HepG2 (cell line): Measurements from ENCODE around the gene CACNG7. TPM values are rescaled to one million over a fixed set of nuclear protein-coding genes. Genes with fewer than 3 reads are reported as not detected.
A peak's percentile ranks its signal among the peaks of the same experiment; 100 is the strongest.

Experiments used
- ATAC-seq: fragments of 200-7000 bp; cut with Tn5 transposase; 3 replicates; pipeline ENCODE4 v1.9.1; 2020; ENCODE audit warnings: mild to moderate bottlenecking, moderate library complexity
- BruUV-seq: library from RNA; stranded (reverse); fragments of 400-500 nt; replicated peaks from 2 replicates; lab custom pipeline; 2021; lab: Mats Ljungman, UMichigan
- CTCF ChIA-PET: fragments of 300-600 bp; formaldehyde crosslinking; extraction: SDS; loops from one replicate; lab custom pipeline; 2021; ENCODE audit warnings: low total read pairs, inconsistent platforms, low intra/inter-chr PET ratio; lab: Yijun Ruan, JAX
- POLR2A ChIA-PET: fragments of 350-600 bp; sonication (Branson Sonifier 250); formaldehyde crosslinking; loops from one replicate; lab custom pipeline; 2020; ENCODE audit warnings: antibody characterized with exemption, inconsistent platforms; lab: Yijun Ruan, JAX
- DNase-seq: peaks from one replicate; pipeline ENCODE4 v3.0.0-alpha.2; 2015; ENCODE audit warnings: low spot score
- FAIRE-seq: peaks from 3 replicates; lab custom pipeline; 2011; peaks lifted over from hg19 to GRCh38; lab: Jason Lieb, UNC
- H2AFZ ChIP-seq: one replicate; pipeline ENCODE4 v1.6.1; 2011; ENCODE audit warnings: low read length, inconsistent platforms
- H3K27ac ChIP-seq: fragments of 300-600 bp; 3 replicates; pipeline ENCODE4 v1.8.0; 2011; ENCODE audit warnings: mixed run types, mild to moderate bottlenecking, mixed read lengths, low read length, inconsistent platforms; ENCODE audit not compliant: insufficient read depth; ENCODE audit errors: extremely low read length
- H3K27me3 ChIP-seq, 2 experiments: fragments of 200-600 bp in 1 of 2; 2 replicates in 1 of 2; 3 replicates in 1 of 2; pipeline versions ENCODE4 v1.6.0 to v1.8.0; 2011; ENCODE audit warnings: low read length in 2 of 2, mild to moderate bottlenecking in 2 of 2, moderate library complexity in 2 of 2, inconsistent platforms in 1 of 2; ENCODE audit not compliant: insufficient read depth in 2 of 2, control insufficient read depth in 1 of 2
- H3K36me3 ChIP-seq, 2 experiments: fragments of 200-600 bp in 1 of 2; replicated peaks in 1 of 2; 2 replicates in 1 of 2; 3 replicates in 1 of 2; pipeline versions ENCODE4 v1.5.1 to v1.8.0; 2011; ENCODE audit warnings: low read length in 2 of 2, inconsistent platforms in 1 of 2; ENCODE audit not compliant: insufficient read depth in 2 of 2, control insufficient read depth in 1 of 2
- H3K4me1 ChIP-seq: 2 replicates; pipeline ENCODE4 v1.5.1; 2012; ENCODE audit warnings: low read length, inconsistent platforms; ENCODE audit not compliant: insufficient read depth
- H3K4me2 ChIP-seq: 2 replicates; pipeline ENCODE4 v1.6.0; 2011; ENCODE audit warnings: low read depth, low read length, inconsistent platforms
- H3K4me3 ChIP-seq, 3 experiments: fragments of 200-600 bp in 1 of 3; sonication (generic), shearing (Covaris generic) in 1 of 3; replicated peaks in 1 of 3; 2 replicates each; pipeline ENCODE4 v1.5.1; 2011 to 2016; ENCODE audit warnings: low read length in 3 of 3, inconsistent platforms in 2 of 3, low read depth in 2 of 3, mild to moderate bottlenecking in 2 of 3, control low read depth in 1 of 3, mixed read lengths in 1 of 3; ENCODE audit not compliant: insufficient read depth in 1 of 3
- H3K79me2 ChIP-seq: one replicate; pipeline ENCODE4 v1.6.1; 2011; ENCODE audit warnings: low read length, inconsistent platforms; ENCODE audit not compliant: insufficient read depth
- H3K9ac ChIP-seq: 2 replicates; pipeline ENCODE4 v1.6.0; 2011; ENCODE audit warnings: mild to moderate bottlenecking, low read depth, low read length, inconsistent platforms; ENCODE audit not compliant: insufficient read depth
- H3K9me3 ChIP-seq: 2 replicates; pipeline ENCODE4 v1.5.1; 2012; ENCODE audit warnings: mild to moderate bottlenecking, low read length
- H4K20me1 ChIP-seq: 2 replicates; pipeline ENCODE4 v1.6.0; 2011; ENCODE audit warnings: inconsistent platforms, mild to moderate bottlenecking, low read length, moderate library complexity; ENCODE audit not compliant: insufficient read depth
- CHCHD3 ChIP-seq: sonication (generic); formaldehyde crosslinking; IDR thresholded peaks from 2 replicates; pipeline ENCODE4 v1.8.0; 2022; ENCODE audit warnings: mild to moderate bottlenecking, missing genetic modification reagents, moderate library complexity
- CREBL2 ChIP-seq: sonication (generic); formaldehyde crosslinking; IDR thresholded peaks from 2 replicates; pipeline ENCODE4 v1.8.1; 2023; ENCODE audit warnings: missing genetic modification reagents, mild to moderate bottlenecking, borderline replicate concordance
- HINFP ChIP-seq: sonication (generic); formaldehyde crosslinking; IDR thresholded peaks from 2 replicates; pipeline ENCODE4 v1.4.0; 2020; ENCODE audit warnings: low read depth, mild to moderate bottlenecking, missing genetic modification reagents
- KAT2B ChIP-seq: fragments of 150-350 bp; IDR thresholded peaks from 2 replicates; pipeline ENCODE4 v1.6.1; 2014; ENCODE audit warnings: low read depth, low read length, borderline replicate concordance
- KLF13 ChIP-seq: sonication (generic); formaldehyde crosslinking; IDR thresholded peaks from 2 replicates; pipeline ENCODE4 v1.4.0; 2020; ENCODE audit warnings: mild to moderate bottlenecking, missing genetic modification reagents
- MXD4 ChIP-seq: IDR thresholded peaks from 2 replicates; pipeline ENCODE4 v1.6.1; 2016; ENCODE audit warnings: mild to moderate bottlenecking, missing biosample characterization, missing genetic modification reagents
- PAXIP1 ChIP-seq: sonication (generic); formaldehyde crosslinking; conservative IDR thresholded peaks from 2 replicates; pipeline ENCODE4 v1.4.0; 2020; ENCODE audit warnings: mild to moderate bottlenecking, missing genetic modification reagents, moderate library complexity
- RERE ChIP-seq: IDR thresholded peaks from 2 replicates; pipeline ENCODE4 v1.6.1; 2016; ENCODE audit warnings: low read depth, missing genetic modification reagents, missing compliant biosample characterization
- SRF ChIP-seq: IDR thresholded peaks from 2 replicates; pipeline ENCODE4 v1.6.1; 2011; ENCODE audit warnings: mild to moderate bottlenecking, low read depth, low read length, moderate library complexity
- TBX2 ChIP-seq: sonication (generic); formaldehyde crosslinking; IDR thresholded peaks from 2 replicates; pipeline ENCODE4 v1.5.0; 2020; ENCODE audit warnings: missing genetic modification reagents, mild to moderate bottlenecking, borderline replicate concordance
- ZNF33A ChIP-seq: sonication (generic); formaldehyde crosslinking; IDR thresholded peaks from 2 replicates; pipeline ENCODE4 v1.5.1; 2020; ENCODE audit warnings: missing genetic modification reagents, mild to moderate bottlenecking, moderate library complexity, borderline replicate concordance
- WGBS: methylation state at CpG from one replicate; pipeline ENCODE4 v1.1.6; 2017; ENCODE audit warnings: low lambda C conversion rate; 5-methylcytosine and 5-hydroxymethylcytosine counted together
- in situ Hi-C: cut with HindIII; loops from 2 replicates; pipeline ENCODE4 v1.10.0; 2017; ENCODE audit warnings: low pct_unique_long_range_greater_than_20kb; ENCODE audit not compliant: extremely low pct_ligation_motif_present
- intact Hi-C: fragments of 100-400 bp; cut with micrococcal nuclease; formaldehyde crosslinking; loops from one replicate; pipeline ENCODE4 v1.10.0; 2022; ENCODE audit not compliant: unreplicated experiment
- polyA plus RNA-seq, 8 experiments: library from polyadenylated mRNA; depleted of rRNA in 3 of 8; stranded (reverse) in 7 of 8; unstranded in 1 of 8; fragments of >200 nt; fragmentation: Illumina TruSeq in 4 of 8; extraction: Trizol in 4 of 8; gene quantifications; 2 replicates each; pipeline versions ENCODE4 v1.2.1 to v1.2.3, GENCODE V29; 2011 to 2016; ENCODE audit warnings: low read depth in 4 of 8, missing spikeins in 1 of 8, mixed read lengths in 1 of 8; ENCODE audit not compliant: insufficient read depth in 1 of 8
- total RNA-seq, 5 experiments: library from RNA; depleted of rRNA; stranded (reverse); fragments of >200 nt; fragmentation: Illumina TruSeq; extraction: Trizol; gene quantifications; 2 replicates each; pipeline ENCODE4 v1.2.3, GENCODE V29; 2016; ENCODE audit warnings: low read depth in 1 of 5

The CACNG7 gene
- total and polyA plus RNA-seq, 2 of the 13 experiments (the other 11 are each of a cell fraction or from before 2014, with no cell fraction given), result not detected

GRCh38 chr19:53880711-53881481 lies 28.2 kb upstream of the CACNG7 start:
- intact Hi-C loops, result no loop called here
- H3K4me3 ChIP-seq, result peak overlapping the region in 2 of 3 experiments; percentile 51 to 68; a peak in 4 of 6 replicates
- ChIA-PET POLR2A (interaction anchor here (1.4 to 1.5 kb wide), 3 partner anchors 13 to 16 kb away, joined by 6 to 14 read pairs (median 9); partner anchors contain the start of gene MYADM), CTCF (interaction anchor here (2.7 to 3.7 kb wide), 2 partner anchors 28 to 39 kb away, joined by 20 to 34 read pairs; no protein-coding TSS in a partner anchor)
- ATAC-seq, result no peak
- peaks cover 1% of the 10 kb centered on the region; the same call in 1 of the 2 replicates for H4K20me1 ChIP-seq
- H3K4me2 ChIP-seq, result peak overlapping the region; percentile 89
- DNase-seq, result no peak
- H3K27ac ChIP-seq, result no peak overlapping the region
- 0 out of 5 replicates have a peak, but pooled peaks cover 0 to under 1% of the 10 kb centered on the region in 2 experiments for H3K36me3 ChIP-seq
- H3K9ac ChIP-seq, result peak overlapping the region; percentile 38; the same call in 1 of the 2 replicates
- H3K4me1 ChIP-seq, result peaks cover 30% of the 10 kb centered on the region
- no peak for FAIRE-seq
- no peaks in the 10 kb centered on the region for H3K9me3 ChIP-seq
- 14% methylated on average over 6 of the region's 6 CpGs for WGBS
- no TSS peak for BruUV-seq
- peaks cover 0 to 38% of the 10 kb centered on the region in 2 experiments; a peak in 3 of 5 replicates for H3K27me3 ChIP-seq
- no peaks in the 10 kb centered on the region for H3K79me2 ChIP-seq
- no peak overlapping the region for H2AFZ ChIP-seq
- in situ Hi-C loops, result loop anchor here (5.0 kb wide), 1 partner anchor 39 kb away; no protein-coding TSS in a partner anchor
- TF ChIP-seq CHCHD3 (CRISPR knock-in tag), result no peak
- no peak for TF ChIP-seq KAT2B
- TF ChIP-seq CREBL2 (CRISPR knock-in tag), result no peak
- no peak for TF ChIP-seq SRF
- TF ChIP-seq ZNF33A (CRISPR knock-in tag), result no peak
- TF ChIP-seq RERE (CRISPR knock-in tag), result no peak
- TF ChIP-seq MXD4 (CRISPR knock-in tag), result no peak
- TF ChIP-seq HINFP (CRISPR knock-in tag), result no peak
- no peak for TF ChIP-seq TBX2 (CRISPR knock-in tag)
- TF ChIP-seq PAXIP1 (CRISPR knock-in tag), result no peak
- TF ChIP-seq KLF13 (CRISPR knock-in tag), result no peak
